ENCODE measurements around the gene POMP.

Gene POMP, protein sequence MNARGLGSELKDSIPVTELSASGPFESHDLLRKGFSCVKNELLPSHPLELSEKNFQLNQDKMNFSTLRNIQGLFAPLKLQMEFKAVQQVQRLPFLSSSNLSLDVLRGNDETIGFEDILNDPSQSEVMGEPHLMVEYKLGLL

DNA sequence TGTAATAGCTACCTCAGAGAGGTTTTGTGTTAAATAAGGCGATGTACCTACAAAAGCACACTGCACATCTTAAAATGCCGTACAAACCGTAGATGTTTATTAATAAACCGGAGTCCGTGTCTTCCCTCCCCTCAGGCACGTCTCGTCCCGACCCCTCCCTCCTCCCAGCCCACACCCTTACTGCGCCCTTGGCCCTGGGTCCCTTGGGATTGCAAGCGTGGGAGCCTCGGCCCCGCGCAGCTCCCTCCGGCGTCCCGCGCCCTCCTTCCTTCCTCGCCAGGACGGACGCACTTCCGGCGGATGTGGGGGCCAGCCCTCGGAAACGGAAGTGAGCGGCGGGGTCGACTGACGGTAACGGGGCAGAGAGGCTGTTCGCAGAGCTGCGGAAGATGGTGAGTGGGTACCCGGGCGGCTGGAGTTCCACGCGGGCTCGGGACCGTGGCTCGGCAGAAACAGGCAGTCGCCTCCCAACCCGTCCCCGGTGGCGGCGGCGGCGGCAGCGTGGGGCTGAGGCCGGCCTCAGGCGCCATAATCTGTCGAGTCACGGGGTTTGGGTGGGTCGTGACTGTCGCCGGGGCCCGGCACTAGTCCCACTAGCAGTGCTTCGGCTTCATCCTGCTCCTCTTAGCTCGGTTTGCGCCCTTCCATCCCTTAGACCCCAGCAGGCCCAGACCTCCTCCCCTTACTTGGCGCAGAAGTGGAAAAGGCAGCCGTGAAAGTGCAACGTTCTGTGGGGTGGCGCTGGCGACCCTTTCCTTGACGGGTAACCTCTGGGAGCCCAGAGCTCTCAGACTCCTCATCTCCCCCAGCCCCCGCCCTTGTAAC is at the start of gene POMP:
Gene POMP, plus strand, starts transcription at position 335 of the 825 bp plus-strand sequence. Its CDS starts 55 bp downstream, at position 390.
- DNase-seq (ENCODE audit: low read depth): peak; percentile 91

GRCh38 chr13:28609381-28609780 is 49.5 kb upstream of the POMP start:
- DNase-seq (ENCODE audit: low read depth): no peak

DNA sequence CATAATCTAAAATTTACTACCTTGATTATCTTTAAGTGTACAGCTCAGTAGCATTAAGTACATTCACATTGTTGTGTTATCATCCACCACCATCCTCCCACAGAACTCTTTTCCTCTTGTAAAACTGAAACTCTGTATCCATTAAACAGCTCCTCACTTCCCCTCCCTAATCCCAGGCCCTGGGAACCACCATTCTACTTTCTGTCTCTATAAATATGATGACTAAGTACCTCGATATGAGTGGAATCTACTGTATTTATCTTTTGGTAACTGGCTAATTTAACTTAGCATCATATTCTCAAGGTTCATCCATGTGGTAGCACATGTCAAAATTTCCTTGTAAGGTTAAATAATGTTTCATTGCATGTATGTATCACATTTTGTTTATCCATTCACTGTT is 49.0 kb upstream of the POMP start:
- no peak for DNase-seq (ENCODE audit: low read depth)

GRCh38 chr13:28610996-28611395 is 47.9 kb upstream of the POMP start:
- DNase-seq (ENCODE audit: low read depth): no peak

DNA sequence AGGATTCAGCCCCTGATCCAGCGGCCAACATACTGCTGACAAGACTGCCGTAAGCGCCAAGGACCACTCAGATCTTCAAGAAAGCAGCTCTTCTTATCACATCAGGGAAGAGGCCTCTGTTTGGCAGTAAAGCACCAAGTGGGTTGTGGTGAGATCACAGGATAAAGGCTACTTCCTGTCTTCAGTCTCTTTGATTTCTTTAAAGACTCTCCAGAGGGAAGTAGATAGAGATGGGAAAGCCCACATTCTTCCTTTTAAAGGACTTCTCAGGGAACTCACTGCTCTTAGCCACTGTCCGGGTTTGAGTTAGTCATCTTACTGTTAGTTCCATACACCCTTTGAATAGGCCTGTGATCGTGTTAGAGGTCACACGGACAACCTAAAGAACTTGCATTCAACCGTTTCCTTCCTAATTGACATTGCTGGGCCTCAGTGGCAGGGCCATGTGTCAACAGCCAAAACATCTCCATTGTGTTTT is 47.2 kb upstream of the POMP start:
- DNase-seq (ENCODE audit: low read depth): no peak

GRCh38 chr13:28613562-28613961 is 45.4 kb upstream of the POMP start:
- no peak for DNase-seq (ENCODE audit: low read depth)

DNA sequence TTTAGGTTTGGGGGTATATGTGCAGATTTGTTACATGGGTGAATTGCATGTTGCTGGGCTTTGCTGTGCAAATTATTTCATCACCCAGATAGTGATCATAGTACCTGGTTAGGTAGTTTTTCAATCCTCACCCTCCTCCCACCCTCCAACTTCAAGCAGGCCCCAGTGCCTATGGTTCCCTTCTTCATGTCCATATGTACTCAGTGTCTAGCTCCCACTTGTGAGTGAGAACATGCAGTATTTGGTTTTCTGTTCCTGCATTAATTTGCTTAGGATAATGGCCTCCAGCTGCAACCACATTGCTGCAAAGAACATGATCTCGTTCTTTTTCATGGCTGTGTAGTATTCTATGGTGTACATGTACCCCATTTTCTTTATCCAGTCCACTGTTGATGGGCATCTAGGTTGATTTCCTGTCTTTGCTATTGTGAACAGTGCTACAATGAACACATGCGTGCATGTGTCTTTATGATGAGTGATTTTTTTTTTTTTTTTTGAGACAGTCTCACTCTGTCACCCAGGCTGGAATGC is 42.9 kb upstream of the POMP start:
- DNase-seq (ENCODE audit: low read depth): no peak

- no peak for DNase-seq (ENCODE audit: low read depth)
Observed at GRCh38 chr13:28618230-28618994, 40.5 kb upstream of the POMP start.

DNA sequence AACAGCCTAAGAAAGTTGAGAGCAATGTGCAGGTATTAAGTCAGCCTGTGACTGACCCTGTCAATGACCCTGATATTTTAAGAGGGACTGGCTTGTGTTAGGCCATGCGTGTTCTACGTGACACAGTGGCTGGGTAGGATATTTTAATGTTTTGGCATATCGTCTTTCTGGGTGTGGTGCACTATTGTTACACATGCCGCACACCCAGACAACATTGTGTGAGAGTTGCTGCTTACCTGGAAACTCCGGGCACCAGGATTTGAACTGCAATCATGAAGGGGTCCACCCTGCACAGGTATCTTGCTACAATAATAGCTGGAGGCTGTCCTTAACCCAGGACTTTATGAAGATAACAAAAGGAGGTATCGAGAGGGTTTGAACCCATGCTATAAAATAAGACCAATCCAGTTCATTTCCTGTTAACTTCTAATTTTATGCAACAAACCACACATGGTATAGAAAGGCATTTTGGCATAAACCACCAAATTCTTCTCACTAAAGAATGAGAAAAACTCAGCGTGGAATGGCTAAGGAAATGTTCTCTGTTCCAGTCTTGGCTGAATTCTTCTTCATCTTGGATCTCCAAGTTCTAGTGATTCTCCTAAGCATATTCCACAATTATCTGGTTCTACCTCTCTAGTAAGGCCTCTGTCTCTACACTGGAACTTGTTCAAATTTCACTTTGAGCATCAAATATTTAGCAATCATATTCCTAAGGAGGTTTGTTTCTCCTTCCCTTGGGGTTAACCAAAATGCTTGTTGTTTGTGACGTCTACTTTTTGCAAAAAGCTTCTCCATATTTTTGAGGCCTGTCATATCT is 38.7 kb upstream of the POMP start:
- DNase-seq (ENCODE audit: low read depth): no peak

- DNase-seq (ENCODE audit: low read depth): no peak
Observed at GRCh38 chr13:28621449-28621848, 37.5 kb upstream of the POMP start.

DNA sequence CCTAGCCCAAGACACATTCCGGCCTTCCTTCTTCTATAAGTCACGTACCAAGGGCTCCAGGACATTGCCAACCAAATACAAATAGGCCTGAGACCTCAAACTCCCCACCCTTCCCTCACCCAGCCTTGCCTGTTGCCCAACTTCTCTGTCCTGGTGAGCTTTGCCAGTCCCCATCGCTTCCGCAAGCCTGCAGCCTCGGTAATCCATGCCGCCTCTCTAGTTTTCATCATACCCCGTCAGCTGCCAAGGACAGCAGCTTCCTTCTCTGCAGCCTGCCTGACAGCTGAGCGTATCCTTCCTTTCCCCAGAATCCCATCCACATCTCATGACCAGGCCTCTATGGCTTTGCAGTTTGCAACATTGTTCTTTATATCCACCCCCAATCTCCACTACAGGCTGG is 36.6 kb upstream of the POMP start:
- no peak for DNase-seq (ENCODE audit: low read depth)

DNA sequence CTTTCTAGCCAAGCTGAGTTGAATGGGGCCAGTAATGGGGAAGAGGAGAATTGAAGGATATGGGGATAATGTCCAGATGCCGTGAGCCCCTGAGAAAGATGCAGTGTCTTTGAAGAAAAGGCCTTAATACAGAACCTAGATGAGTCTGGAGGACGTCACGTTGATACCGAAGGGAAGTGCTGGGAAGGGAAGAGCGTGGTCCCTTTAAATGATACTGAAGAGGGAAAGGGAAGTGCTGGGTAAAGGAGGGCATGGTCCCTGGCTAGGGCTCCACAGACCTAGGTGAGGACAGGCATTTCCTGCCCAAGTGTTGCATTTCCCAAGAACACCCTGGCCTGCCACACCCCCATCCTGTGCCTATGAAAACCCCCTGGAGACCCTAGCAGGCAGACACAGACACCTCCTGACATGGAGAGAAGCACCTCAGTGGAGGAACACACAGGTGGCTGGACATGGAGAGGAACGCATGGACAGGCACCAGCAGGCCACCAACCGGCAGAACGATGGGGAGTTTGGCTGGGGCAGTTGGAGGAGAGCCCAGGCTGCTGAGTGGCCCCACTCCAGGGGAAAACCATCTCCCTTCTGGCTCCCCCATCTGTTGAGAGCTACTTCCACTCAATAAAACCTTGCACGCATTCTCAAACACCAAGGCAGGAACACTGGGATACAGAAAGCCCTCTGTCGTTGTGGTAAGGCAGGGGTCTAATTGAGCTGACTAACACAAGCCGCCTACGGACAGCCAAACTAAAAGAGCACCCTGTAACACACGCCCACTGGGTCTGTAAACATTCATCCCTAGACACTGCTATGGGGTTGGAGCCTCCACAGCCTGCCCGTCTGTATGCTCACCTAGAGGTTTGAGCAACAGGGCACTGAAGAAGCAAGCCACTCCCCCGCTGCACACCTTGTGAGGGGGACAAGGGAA is 34.9 kb upstream of the POMP start:
- DNase-seq (ENCODE audit: low read depth): no peak

- DNase-seq (ENCODE audit: low read depth): no peak
Observed at GRCh38 chr13:28624707-28625432, 34.1 kb upstream of the POMP start.

DNA sequence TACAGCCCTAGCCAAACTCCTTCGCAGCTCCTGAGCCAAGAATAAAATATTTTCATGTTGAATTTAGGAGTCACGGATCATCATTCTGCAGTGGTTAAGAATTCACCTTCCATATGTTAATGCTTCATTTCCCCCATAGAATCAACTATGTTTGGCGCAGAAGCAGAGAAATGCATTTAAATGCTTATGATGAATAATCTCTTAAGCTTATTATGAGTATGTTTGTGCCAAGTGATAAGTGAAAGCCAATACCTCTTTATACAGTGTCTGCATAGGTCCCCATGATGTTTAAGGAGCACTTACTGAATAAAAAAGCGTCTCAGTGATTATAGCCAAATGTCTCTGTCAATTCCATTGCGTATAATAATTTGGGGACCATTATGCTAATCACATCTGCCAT is 32.7 kb upstream of the POMP start:
- DNase-seq (ENCODE audit: low read depth): no peak

GRCh38 chr13:28628241-28628640 is 30.7 kb upstream of the POMP start:
- no peak for DNase-seq (ENCODE audit: low read depth)

DNA sequence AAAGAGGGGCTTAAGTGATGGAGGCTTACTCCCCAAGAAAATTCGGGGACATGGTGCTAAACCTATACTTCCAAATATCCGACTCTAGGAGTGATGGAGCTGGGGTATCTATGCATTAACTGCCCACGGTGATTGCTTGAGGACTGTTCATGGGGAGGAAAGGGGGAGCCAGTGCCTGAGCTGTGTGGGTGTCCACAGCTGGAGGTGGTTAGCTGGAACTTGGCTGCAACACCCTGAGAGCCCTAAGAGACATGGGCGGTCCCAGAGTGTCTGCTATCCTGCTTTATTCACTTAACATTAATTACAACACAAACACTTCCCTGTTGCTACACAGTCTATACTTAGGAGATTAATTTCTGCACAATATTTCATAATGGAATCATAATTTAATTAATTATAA is 28.1 kb upstream of the POMP start:
- no peak for DNase-seq (ENCODE audit: low read depth)

GRCh38 chr13:28631801-28632200 is 27.1 kb upstream of the POMP start:
- no peak for DNase-seq (ENCODE audit: low read depth)

GRCh38 chr13:28636069-28636468 is 22.9 kb upstream of the POMP start:
- no peak for DNase-seq (ENCODE audit: low read depth)

GRCh38 chr13:28636677-28637317 is 22.1 kb upstream of the POMP start:
- DNase-seq (ENCODE audit: low read depth): peak; percentile 32

Data from activated T-cell treated with anti-CD3 and anti-CD28 coated beads for 24 hours (primary cell).